Erythroblast (primary cell): ENCODE measurements around the gene PIP4K2A.
"Not testable (repeated sequence)": the region's sequence is repeated elsewhere in the genome, so short reads cannot be mapped to it uniquely, and the experiment has no call there.

Experiments used
- GATA1 ChIP-seq: IDR thresholded peaks from 2 replicates; pipeline ENCODE4 v1.6.1; 2011; ENCODE audit warnings: low read depth, mild to moderate bottlenecking, control low read depth, low read length, moderate library complexity
- POLR2A ChIP-seq: IDR thresholded peaks from 2 replicates; pipeline ENCODE4 v1.6.1; 2011; ENCODE audit warnings: mild to moderate bottlenecking, low read length

DNA sequence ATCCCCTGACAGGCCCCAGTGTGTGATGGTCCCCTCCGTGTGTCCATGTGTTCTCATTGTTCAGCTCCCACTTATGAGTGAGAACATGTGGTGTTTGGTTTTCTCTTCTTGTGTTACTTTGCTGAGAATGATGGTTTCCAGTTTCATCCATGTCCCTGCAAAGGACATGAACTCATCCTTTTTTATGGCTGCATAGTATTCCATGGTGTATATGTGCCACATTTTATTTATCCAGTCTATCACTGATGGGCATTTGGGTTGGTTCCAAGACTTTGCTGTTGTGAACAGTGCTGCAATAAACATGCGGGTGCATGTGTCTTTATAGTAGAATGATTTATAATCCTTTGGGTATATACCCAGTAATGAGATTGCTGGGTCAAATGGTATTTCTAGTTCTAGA lies 206.2 kb downstream of the PIP4K2A start:
- TF ChIP-seq POLR2A, GATA1: not testable (repeated sequence)
